Panc1 (cell line): ENCODE measurements around the gene PPFIA1. TPM values are rescaled to one million over a fixed set of nuclear protein-coding genes. Genes with fewer than 3 reads are reported as not detected.
"Not testable (repeated sequence)": the region's sequence is repeated elsewhere in the genome, so short reads cannot be mapped to it uniquely, and the experiment has no call there.

Source experiments
- ATAC-seq: fragments of 200-7000 bp; cut with Tn5 transposase; 2 replicates; pipeline ENCODE4 v1.9.1; 2020; ENCODE audit warnings: mild to moderate bottlenecking, moderate library complexity
- BruUV-seq: library from RNA; stranded (reverse); fragments of 400-500 nt; replicated peaks from 2 replicates; lab custom pipeline; 2021; lab: Mats Ljungman, UMichigan
- CTCF ChIA-PET: fragments of 300-600 bp; sonication (Branson Sonifier 250); formaldehyde crosslinking; loops from one replicate; lab custom pipeline; 2022; ENCODE audit warnings: antibody characterized with exemption; lab: Charles Lee
- POLR2A ChIA-PET: fragments of 300-600 bp; sonication (Branson Sonifier 250); formaldehyde crosslinking; loops from one replicate; lab custom pipeline; 2022; ENCODE audit warnings: antibody characterized with exemption; lab: Charles Lee
- DNase-seq: peaks from one replicate; pipeline ENCODE4 v3.0.0-alpha.2; 2010; ENCODE audit warnings: low read depth, low spot score
- H3K27ac ChIP-seq: 2 replicates; pipeline ENCODE4 v1.5.1; 2011; ENCODE audit warnings: mild to moderate bottlenecking, low read length, inconsistent platforms
- H3K27me3 ChIP-seq: fragments of 200-500 bp; sonication (Bioruptor generic); 2 replicates; pipeline ENCODE4 v1.6.0; 2014; ENCODE audit warnings: low read length, inconsistent platforms; ENCODE audit not compliant: control insufficient read depth, insufficient read depth
- H3K36me3 ChIP-seq: fragments of 200-500 bp; sonication (Bioruptor generic); 2 replicates; pipeline ENCODE4 v1.5.1; 2014; ENCODE audit warnings: inconsistent platforms, mild to moderate bottlenecking, low read length, moderate library complexity; ENCODE audit not compliant: control insufficient read depth, insufficient read depth
- H3K4me1 ChIP-seq: 2 replicates; pipeline ENCODE4 v1.5.1; 2011; ENCODE audit warnings: inconsistent platforms, mild to moderate bottlenecking, low read length, moderate library complexity; ENCODE audit not compliant: control insufficient read depth, insufficient read depth
- H3K4me3 ChIP-seq, 2 experiments: 2 replicates each; pipeline ENCODE4 v1.5.1; 2011 to 2012; ENCODE audit warnings: low read depth in 2 of 2, low read length in 2 of 2, mild to moderate bottlenecking in 2 of 2, inconsistent platforms in 1 of 2, moderate library complexity in 1 of 2
- H3K9me3 ChIP-seq: fragments of 200-500 bp; sonication (Bioruptor generic); 2 replicates; pipeline ENCODE4 v1.5.1; 2014; ENCODE audit warnings: low read depth, mild to moderate bottlenecking, inconsistent platforms, low read length, moderate library complexity; ENCODE audit not compliant: control insufficient read depth, insufficient read depth
- POLR2AphosphoS5 ChIP-seq: IDR thresholded peaks from 2 replicates; pipeline ENCODE4 v1.6.1; 2012; ENCODE audit warnings: mild to moderate bottlenecking, low read depth, low read length, moderate library complexity
- SIN3A ChIP-seq: IDR thresholded peaks from 2 replicates; pipeline ENCODE4 v1.6.1; 2012; ENCODE audit warnings: low read depth, mild to moderate bottlenecking, low read length, moderate library complexity, borderline replicate concordance; ENCODE audit not compliant: insufficient read depth
- TCF7L2 ChIP-seq: IDR thresholded peaks from 2 replicates; pipeline ENCODE4 v1.6.1; 2011; ENCODE audit warnings: mild to moderate bottlenecking, low read depth, low read length, inconsistent platforms
- in situ Hi-C: cut with HindIII; loops from 2 replicates; pipeline ENCODE4 v1.10.0; 2016; ENCODE audit warnings: low sequenced_read_pairs, low pct_unique_long_range_greater_than_20kb
- intact Hi-C: fragments of 100-400 bp; cut with micrococcal nuclease; formaldehyde crosslinking; loops from one replicate; pipeline ENCODE4 v1.10.0; 2022; ENCODE audit not compliant: unreplicated experiment
- total RNA-seq: library from RNA; stranded (reverse); gene quantifications from one replicate; pipeline ENCODE4 v1.2.1, GENCODE V29; 2021; ENCODE audit not compliant: unreplicated experiment
- TF ChIP-seq, protein P1 (sequence below): fragments of 450-650 bp; IDR thresholded peaks from 2 replicates; pipeline ENCODE4 v1.5.1; 2017; ENCODE audit warnings: mild to moderate bottlenecking
- TF ChIP-seq, protein P2 (sequence below), 2 experiments: IDR thresholded peaks; 2 replicates each; pipeline ENCODE4 v1.6.1; 2011 to 2012; ENCODE audit warnings: low read depth in 2 of 2, control low read depth in 1 of 2, low read length in 1 of 2, mild to moderate bottlenecking in 1 of 2, moderate library complexity in 1 of 2; ENCODE audit not compliant: insufficient read depth in 1 of 2

PPFIA1 gene
- total RNA-seq, 1 experiment from 2014 or later, result 101 TPM

DNA sequence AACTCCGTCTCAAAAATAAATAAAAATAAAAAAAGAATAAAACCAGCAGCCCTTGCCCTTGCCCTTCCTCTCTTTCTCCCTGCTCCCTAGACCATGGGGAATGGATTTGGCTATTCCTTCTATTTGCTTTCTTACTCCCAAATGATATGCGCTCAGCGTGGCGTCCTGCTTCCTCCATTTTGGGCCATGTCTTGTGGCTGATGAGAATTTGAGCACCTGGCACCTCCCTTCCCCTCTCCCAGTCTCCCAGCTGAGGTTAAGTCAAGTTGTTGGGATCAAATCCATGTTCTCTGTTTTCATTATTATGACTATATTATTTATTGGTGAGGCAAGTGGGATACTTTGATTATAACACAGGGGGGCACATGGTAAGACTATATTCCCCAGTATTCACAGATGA lies 117.1 kb downstream of the PPFIA1 start:
- intact Hi-C loops (no loop called here), in situ Hi-C loops (no loop called here)
- Histone ChIP-seq H3K4me3 (no peak overlapping the region), H3K4me1 (no peaks in the 10 kb centered on the region), H3K9me3 (no peaks in the 10 kb centered on the region), H3K36me3 (peaks cover 14% of the 10 kb centered on the region), H3K27ac (no peak overlapping the region), H3K27me3 (no peaks in the 10 kb centered on the region)
- TF ChIP-seq POLR2AphosphoS5 (0 out of 2 replicates have a peak, but pooled peaks have one; percentile 8), TCF7L2 (no peak)
- ATAC-seq, result no peak
- DNase-seq, result no peak
- POLR2A ChIA-PET, result no interaction called here
- CTCF ChIA-PET, result no interaction called here
- no TSS peak for BruUV-seq

DNA sequence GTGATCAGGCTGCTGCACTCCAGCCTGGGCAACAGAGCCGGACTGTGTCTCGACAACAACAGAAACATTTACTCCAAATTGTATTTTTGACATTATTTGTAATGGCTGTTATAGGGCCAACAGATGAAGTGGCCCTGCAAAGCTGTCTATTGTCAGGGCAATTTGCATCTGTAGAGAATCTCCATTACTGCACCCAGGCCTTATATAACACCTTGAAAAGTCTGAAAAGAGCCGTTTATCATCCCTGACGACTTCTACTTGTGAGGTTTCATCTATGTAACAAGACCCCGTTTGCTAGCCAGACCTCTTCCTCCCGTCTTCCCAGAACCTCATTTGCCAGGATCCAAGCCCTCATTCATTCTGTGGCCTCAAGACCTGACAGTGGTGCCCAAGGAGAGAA lies 118.7 kb downstream of the PPFIA1 start:
- DNase-seq (no peak), ATAC-seq (no peak)
- POLR2A ChIA-PET, result no interaction called here
- in situ Hi-C loops (no loop called here), intact Hi-C loops (no loop called here)
- H3K4me3 ChIP-seq, result no peak overlapping the region
- no peaks in the 10 kb centered on the region for H3K4me1 ChIP-seq
- no TSS peak for BruUV-seq
- no peak overlapping the region for H3K27ac ChIP-seq
- CTCF ChIA-PET, result no interaction called here
- TF ChIP-seq, protein P1, sequence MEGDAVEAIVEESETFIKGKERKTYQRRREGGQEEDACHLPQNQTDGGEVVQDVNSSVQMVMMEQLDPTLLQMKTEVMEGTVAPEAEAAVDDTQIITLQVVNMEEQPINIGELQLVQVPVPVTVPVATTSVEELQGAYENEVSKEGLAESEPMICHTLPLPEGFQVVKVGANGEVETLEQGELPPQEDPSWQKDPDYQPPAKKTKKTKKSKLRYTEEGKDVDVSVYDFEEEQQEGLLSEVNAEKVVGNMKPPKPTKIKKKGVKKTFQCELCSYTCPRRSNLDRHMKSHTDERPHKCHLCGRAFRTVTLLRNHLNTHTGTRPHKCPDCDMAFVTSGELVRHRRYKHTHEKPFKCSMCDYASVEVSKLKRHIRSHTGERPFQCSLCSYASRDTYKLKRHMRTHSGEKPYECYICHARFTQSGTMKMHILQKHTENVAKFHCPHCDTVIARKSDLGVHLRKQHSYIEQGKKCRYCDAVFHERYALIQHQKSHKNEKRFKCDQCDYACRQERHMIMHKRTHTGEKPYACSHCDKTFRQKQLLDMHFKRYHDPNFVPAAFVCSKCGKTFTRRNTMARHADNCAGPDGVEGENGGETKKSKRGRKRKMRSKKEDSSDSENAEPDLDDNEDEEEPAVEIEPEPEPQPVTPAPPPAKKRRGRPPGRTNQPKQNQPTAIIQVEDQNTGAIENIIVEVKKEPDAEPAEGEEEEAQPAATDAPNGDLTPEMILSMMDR, result no peak
- no peak for TF ChIP-seq SIN3A
- TF ChIP-seq POLR2AphosphoS5, result no peak
- no peak for TF ChIP-seq TCF7L2
- TF ChIP-seq, protein P2, sequence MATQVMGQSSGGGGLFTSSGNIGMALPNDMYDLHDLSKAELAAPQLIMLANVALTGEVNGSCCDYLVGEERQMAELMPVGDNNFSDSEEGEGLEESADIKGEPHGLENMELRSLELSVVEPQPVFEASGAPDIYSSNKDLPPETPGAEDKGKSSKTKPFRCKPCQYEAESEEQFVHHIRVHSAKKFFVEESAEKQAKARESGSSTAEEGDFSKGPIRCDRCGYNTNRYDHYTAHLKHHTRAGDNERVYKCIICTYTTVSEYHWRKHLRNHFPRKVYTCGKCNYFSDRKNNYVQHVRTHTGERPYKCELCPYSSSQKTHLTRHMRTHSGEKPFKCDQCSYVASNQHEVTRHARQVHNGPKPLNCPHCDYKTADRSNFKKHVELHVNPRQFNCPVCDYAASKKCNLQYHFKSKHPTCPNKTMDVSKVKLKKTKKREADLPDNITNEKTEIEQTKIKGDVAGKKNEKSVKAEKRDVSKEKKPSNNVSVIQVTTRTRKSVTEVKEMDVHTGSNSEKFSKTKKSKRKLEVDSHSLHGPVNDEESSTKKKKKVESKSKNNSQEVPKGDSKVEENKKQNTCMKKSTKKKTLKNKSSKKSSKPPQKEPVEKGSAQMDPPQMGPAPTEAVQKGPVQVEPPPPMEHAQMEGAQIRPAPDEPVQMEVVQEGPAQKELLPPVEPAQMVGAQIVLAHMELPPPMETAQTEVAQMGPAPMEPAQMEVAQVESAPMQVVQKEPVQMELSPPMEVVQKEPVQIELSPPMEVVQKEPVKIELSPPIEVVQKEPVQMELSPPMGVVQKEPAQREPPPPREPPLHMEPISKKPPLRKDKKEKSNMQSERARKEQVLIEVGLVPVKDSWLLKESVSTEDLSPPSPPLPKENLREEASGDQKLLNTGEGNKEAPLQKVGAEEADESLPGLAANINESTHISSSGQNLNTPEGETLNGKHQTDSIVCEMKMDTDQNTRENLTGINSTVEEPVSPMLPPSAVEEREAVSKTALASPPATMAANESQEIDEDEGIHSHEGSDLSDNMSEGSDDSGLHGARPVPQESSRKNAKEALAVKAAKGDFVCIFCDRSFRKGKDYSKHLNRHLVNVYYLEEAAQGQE (IDR thresholded peaks at IDR 0.05; ENCODE audit: insufficient read depth in 1 of 2, low read depth in 2 of 2, low read length in 1 of 2), result no peak
- H3K9me3 ChIP-seq, result no peaks in the 10 kb centered on the region
- peaks cover 6% of the 10 kb centered on the region; the same call in 1 of the 2 replicates for H3K36me3 ChIP-seq
- no peaks in the 10 kb centered on the region for H3K27me3 ChIP-seq

DNA sequence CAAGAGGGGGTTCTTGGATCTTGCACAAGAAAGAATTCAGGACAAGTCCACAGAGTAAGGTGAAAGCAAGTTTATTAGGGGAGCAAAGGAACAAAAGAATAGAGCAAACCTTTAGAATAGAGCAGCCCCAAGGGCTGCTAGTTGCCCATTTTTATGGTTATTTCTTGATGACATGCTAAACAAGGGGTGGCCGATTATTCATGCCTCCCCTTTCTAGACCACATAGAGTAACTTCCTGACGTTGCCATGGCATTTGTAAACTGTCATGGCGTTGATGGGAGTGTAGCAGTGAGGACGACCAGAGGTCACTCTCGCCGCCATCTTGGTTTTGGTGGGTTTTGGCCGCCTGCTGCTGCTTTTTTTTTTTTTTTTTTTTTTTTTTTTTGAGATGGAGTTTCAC lies 120.4 kb downstream of the PPFIA1 start:
- POLR2A ChIA-PET, CTCF ChIA-PET, BruUV-seq, H3K4me1 ChIP-seq, ATAC-seq, H3K4me3 ChIP-seq, H3K9me3 ChIP-seq, intact Hi-C loops, in situ Hi-C loops, H3K27ac ChIP-seq, H3K27me3 ChIP-seq, DNase-seq, H3K36me3 ChIP-seq: not testable (repeated sequence)
